ENCODE results near the gene ZBTB7B. TPM values are rescaled to one million over a fixed set of nuclear protein-coding genes. Genes with fewer than 3 reads are reported as not detected.
A peak's percentile ranks its signal among the peaks of the same experiment; 100 is the strongest.

The ZBTB7B gene
- total RNA-seq, 1 experiment from 2014 or later: 44.1 TPM

DNA sequence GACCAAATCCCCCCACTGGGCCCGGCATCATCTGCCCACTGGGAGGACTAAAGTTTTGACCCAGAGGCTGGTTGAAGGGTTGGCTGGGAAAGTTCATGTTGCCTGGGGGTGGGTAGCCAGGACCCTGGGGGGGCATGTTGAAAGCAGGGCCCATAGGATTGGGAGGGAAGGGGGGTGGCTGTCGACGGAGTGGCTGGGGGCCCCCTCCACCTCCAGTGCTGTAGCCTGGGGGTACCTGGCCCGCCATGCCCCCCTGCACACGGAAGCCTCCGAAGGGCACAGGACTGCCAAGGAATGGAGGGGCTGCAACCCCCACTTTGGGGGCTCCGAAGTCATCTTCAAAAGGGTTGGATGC lies 43.2 kb upstream of the ZBTB7B start:
- Histone ChIP-seq H3F3A (ENCODE audit: insufficient read depth, low read depth) (peaks cover 37% of the 10 kb centered on the region), H3K79me2 (ENCODE audit: low read depth) (peaks cover 12% of the 10 kb centered on the region), H3K27me3 (ENCODE audit: insufficient read depth, low read depth) (no peaks in the 10 kb centered on the region), H4K20me1 (ENCODE audit: insufficient read depth) (no peaks in the 10 kb centered on the region), H3K9me2 (ENCODE audit: insufficient read depth) (no peaks in the 10 kb centered on the region), H3K27ac (no peak overlapping the region), H3K4me2 (no peak overlapping the region), H3K9me3 (ENCODE audit: insufficient read depth, low read depth) (no peaks in the 10 kb centered on the region), H3K4me1 (replicated peaks; ENCODE audit: insufficient read depth) (peaks cover 24% of the 10 kb centered on the region), H2AFZ (no peak overlapping the region), H3K36me3 (ENCODE audit: low read depth) (no peaks in the 10 kb centered on the region; the same call in 1 of the 2 replicates), H3K4me3 (no peak overlapping the region)
- ChIA-PET POLR2A (ENCODE audit: unreplicated experiment) (interaction anchor here (0.6 kb wide), 1 partner anchor 45 kb away, joined by 3 read pairs; no protein-coding TSS in a partner anchor), CTCF (no interaction called here)
- TF ChIP-seq, protein P1, sequence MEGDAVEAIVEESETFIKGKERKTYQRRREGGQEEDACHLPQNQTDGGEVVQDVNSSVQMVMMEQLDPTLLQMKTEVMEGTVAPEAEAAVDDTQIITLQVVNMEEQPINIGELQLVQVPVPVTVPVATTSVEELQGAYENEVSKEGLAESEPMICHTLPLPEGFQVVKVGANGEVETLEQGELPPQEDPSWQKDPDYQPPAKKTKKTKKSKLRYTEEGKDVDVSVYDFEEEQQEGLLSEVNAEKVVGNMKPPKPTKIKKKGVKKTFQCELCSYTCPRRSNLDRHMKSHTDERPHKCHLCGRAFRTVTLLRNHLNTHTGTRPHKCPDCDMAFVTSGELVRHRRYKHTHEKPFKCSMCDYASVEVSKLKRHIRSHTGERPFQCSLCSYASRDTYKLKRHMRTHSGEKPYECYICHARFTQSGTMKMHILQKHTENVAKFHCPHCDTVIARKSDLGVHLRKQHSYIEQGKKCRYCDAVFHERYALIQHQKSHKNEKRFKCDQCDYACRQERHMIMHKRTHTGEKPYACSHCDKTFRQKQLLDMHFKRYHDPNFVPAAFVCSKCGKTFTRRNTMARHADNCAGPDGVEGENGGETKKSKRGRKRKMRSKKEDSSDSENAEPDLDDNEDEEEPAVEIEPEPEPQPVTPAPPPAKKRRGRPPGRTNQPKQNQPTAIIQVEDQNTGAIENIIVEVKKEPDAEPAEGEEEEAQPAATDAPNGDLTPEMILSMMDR (conservative IDR thresholded peaks at IDR 0.05): no peak
- no peak for TF ChIP-seq EZH2 (IDR thresholded peaks at IDR 0.05; ENCODE audit: low read depth)
- intact Hi-C loops (cut with micrococcal nuclease; ENCODE audit: unreplicated experiment): no loop called here
- BruUV-seq (replicated peaks): no TSS peak
- DNase-seq: no peak

DNA sequence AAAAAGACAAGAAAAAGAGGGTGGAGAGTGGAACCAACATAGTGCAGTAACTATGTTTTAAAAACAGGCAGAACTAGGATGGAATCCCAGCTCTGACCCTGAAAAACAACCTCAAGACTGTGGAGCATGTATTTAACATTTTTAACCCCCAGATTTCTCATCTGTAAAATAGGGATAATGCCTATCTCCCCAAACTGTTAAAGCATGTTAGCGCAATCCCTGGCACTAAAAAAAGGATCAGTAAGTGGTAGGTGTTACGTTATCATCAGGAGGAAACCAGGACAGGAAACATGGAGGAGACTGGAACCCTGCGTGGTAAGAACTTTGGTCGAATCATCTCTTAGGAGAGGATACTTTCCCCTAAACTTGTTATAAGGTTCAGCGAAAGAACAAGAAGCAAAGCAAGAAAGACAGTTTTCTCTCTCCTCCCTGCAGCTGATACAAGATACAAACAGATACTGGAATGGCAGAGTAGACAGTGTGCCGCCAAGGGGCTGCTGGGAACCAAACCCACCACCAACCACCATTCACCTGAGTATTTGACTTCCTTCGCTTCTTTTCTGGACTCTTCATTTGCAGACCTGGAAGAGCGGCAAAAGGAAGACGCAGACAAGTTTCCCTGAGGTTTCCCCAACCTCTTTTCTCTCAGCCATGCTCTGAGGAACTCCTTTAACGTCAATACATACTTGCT lies 42.0 kb upstream of the ZBTB7B start:
- Histone ChIP-seq H3K4me3 (peak overlapping the region; percentile 78), H2AFZ (peak overlapping the region; percentile 72; the same call in 1 of the 2 replicates), H3K4me1 (replicated peaks; ENCODE audit: insufficient read depth) (peaks cover 24% of the 10 kb centered on the region), H3K9me3 (ENCODE audit: insufficient read depth, low read depth) (no peaks in the 10 kb centered on the region), H3K36me3 (ENCODE audit: low read depth) (peaks cover 12% of the 10 kb centered on the region; the same call in 1 of the 2 replicates), H3K79me2 (ENCODE audit: low read depth) (peaks cover 12% of the 10 kb centered on the region), H3K4me2 (peak overlapping the region; percentile 90), H4K20me1 (ENCODE audit: insufficient read depth) (no peaks in the 10 kb centered on the region), H3K9me2 (ENCODE audit: insufficient read depth) (no peaks in the 10 kb centered on the region), H3K27me3 (ENCODE audit: insufficient read depth, low read depth) (no peaks in the 10 kb centered on the region), H3K27ac (peak overlapping the region; percentile 72; the same call in 1 of the 2 replicates), H3F3A (ENCODE audit: insufficient read depth, low read depth) (peaks cover 45% of the 10 kb centered on the region)
- BruUV-seq (replicated peaks): TSS peak; percentile 14
- intact Hi-C loops (cut with micrococcal nuclease; ENCODE audit: unreplicated experiment): loop anchor here (2.0 to 5.0 kb wide), 3 partner anchors 42 to 90 kb away; partner anchors contain the start of genes ADAM15 and ZBTB7B
- ChIA-PET CTCF (interaction anchor here (0.5 to 1.1 kb wide), 3 partner anchors 10 to 216 kb away, joined by 3 to 4 read pairs (median 3); partner anchors contain the start of gene SHC1), POLR2A (ENCODE audit: unreplicated experiment) (interaction anchor here (1.6 kb wide), 1 partner anchor 10 kb away, joined by 18 read pairs; the partner anchor contains the start of gene SHC1)
- no peak for TF ChIP-seq EZH2 (IDR thresholded peaks at IDR 0.05; ENCODE audit: low read depth)
- TF ChIP-seq, protein P1 (conservative IDR thresholded peaks at IDR 0.05): no peak
- no peak for DNase-seq

GRCh38 chr1:154961207-154962155 lies 41.1 kb upstream of the ZBTB7B start, which contains the start of gene PYGO2:
Gene PYGO2, minus strand, starts transcription at chr1:154961782. Its CDS starts 206 bp downstream, at chr1:154961576.
- Histone ChIP-seq H3K79me2 (ENCODE audit: low read depth) (peaks cover 12% of the 10 kb centered on the region), H3K4me1 (replicated peaks; ENCODE audit: insufficient read depth) (peaks cover 20% of the 10 kb centered on the region), H3K9me3 (ENCODE audit: insufficient read depth, low read depth) (no peaks in the 10 kb centered on the region), H3K4me2 (peak within 1 kb of the TSS; percentile 90), H3K36me3 (ENCODE audit: low read depth) (peaks cover 14% of the 10 kb centered on the region; the same call in 1 of the 2 replicates), H3K9me2 (ENCODE audit: insufficient read depth) (no peaks in the 10 kb centered on the region), H3F3A (ENCODE audit: insufficient read depth, low read depth) (peaks cover 46% of the 10 kb centered on the region), H2AFZ (peak within 1 kb of the TSS; percentile 72), H3K27ac (peak within 1 kb of the TSS; percentile 72), H4K20me1 (ENCODE audit: insufficient read depth) (no peaks in the 10 kb centered on the region), H3K27me3 (ENCODE audit: insufficient read depth, low read depth) (no peaks in the 10 kb centered on the region), H3K4me3 (peak within 1 kb of the TSS; percentile 78)
- peak; percentile 64 to 88 for DNase-seq
- TF ChIP-seq, protein P1 (conservative IDR thresholded peaks at IDR 0.05): peak; percentile 60; the same call in 1 of the 2 replicates
- no peak for TF ChIP-seq EZH2 (IDR thresholded peaks at IDR 0.05; ENCODE audit: low read depth)
- BruUV-seq (replicated peaks): no TSS peak
- intact Hi-C loops (cut with micrococcal nuclease; ENCODE audit: unreplicated experiment): loop anchor here (2.0 to 5.0 kb wide), 3 partner anchors 41 to 89 kb away; partner anchors contain the start of genes ADAM15 and ZBTB7B
- ChIA-PET CTCF (interaction anchor here (0.5 to 1.1 kb wide), 4 partner anchors 9 to 215 kb away, joined by 3 to 26 read pairs (median 4); partner anchors contain the start of gene SHC1), POLR2A (ENCODE audit: unreplicated experiment) (interaction anchor here (0.6 to 1.6 kb wide), 3 partner anchors 9 to 402 kb away, joined by 3 to 18 read pairs (median 4); partner anchors contain the start of genes KCNN3 and SHC1)

Measured in PC-9 (cell line).